ENCODE measurements around the gene PRSS8.
A peak's percentile ranks its signal among the peaks of the same experiment; 100 is the strongest.
"Not testable (repeated sequence)": the region's sequence is repeated elsewhere in the genome, so short reads cannot be mapped to it uniquely, and the experiment has no call there.

PRSS8 gene

DNA sequence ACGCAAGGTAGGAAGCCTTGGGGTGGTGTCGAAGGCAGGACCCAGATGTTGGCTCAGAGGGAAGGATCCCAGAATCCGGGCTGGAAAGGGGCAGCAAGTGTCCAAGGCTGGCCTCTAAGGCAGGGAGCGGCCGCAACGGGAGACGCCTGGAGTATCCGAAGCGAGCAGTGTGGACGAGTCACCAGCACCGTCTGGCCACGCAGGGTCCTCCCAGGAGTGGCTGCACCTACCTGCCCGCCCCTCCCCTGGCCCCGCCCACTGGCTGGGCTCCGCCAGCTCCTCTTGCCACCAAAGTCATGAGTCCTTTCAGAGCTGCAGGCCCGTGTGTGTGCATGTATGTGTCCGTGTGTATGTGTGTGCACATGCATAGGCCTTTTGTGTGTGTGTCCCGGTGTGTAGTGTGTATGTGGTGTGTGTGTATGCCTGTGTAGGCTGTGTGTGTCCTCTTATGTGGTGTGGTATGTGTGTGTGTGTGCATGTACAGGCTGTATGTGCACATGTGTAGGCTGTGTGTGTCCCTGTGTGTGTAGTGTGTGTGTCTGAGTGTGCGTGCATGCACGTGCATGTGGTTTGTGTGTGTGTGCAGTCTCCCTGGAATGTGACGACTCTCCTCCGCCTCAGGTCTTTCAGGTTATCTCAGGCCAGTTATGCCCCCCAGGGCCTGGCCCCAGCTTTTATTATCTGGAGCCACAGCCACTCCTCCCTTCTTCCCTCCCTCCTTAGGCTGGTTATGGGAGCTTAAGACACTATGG is at the start of gene PRSS8:
PRSS8 (minus strand) TSS at position 193 of the 752 bp plus-strand sequence. CDS start 229 bp downstream, outside the sequence.
- no peak for DNase-seq

DNA sequence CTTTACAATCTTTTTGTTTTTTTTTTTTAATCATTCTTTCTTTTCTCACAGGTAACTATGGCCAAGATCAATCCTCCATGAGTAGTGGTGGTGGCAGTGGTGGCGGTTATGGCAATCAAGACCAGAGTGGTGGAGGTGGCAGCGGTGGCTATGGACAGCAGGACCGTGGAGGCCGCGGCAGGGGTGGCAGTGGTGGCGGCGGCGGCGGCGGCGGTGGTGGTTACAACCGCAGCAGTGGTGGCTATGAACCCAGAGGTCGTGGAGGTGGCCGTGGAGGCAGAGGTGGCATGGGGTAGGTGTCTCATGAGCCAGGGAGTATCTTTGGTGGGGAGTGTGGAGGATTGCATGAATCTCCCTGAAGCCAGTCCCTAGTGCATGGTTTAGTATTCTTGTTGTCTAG is 49.4 kb upstream of the PRSS8 start:
- DNase-seq, result no peak

DNA sequence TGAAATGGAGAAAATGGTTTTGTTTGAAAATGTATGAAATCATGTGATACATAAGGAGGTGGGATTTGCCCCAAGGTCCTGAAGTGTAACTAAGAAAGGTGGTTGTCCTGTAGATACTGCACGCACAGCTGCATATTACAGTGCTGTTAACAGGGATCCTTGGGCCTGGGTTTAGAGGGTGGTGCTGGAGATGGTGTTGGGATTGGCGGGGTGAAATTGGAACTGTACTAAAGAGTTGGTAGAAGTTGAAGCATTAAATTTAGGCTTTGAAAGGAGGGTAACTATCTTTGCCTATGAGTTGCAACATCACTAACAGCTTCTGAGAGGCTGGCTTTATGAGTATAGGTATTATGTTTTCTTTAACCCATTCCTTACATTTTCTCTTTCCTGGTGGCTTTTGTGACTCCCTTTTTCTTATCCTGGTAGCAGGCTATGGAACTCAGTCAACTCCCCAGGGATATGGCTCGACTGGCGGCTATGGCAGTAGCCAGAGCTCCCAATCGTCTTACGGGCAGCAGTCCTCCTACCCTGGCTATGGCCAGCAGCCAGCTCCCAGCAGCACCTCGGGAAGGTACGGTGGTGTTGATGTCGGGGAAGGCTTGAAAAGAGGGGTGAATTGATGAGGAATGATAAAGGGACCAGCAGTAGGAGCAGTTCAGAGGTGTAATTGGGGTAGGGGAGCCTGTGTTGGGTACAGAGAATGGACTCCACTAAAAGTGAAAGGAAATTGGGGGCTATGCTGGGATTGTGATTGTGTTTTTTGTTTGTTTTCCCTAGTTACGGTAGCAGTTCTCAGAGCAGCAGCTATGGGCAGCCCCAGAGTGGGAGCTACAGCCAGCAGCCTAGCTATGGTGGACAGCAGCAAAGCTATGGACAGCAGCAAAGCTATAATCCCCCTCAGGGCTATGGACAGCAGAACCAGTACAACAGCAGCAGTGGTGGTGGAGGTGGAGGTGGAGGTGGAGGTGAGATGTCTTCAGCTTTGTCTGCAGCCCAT is 48.2 kb upstream of the PRSS8 start:
- no peak for DNase-seq

DNA sequence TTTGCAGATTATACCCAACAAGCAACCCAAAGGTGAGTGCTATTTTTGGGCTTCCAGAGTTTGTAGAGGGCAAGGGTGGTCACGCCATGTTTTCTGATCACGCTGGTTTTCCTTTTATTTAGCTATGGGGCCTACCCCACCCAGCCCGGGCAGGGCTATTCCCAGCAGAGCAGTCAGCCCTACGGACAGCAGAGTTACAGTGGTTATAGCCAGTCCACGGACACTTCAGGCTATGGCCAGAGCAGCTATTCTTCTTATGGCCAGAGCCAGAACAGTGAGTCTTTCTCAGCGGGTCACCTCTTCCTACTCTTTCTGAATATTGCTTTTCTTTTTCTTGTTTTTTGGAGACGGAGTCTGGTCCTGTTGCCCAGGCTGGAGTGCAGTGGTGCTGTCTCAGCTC is 46.9 kb upstream of the PRSS8 start:
- no peak for DNase-seq

DNA sequence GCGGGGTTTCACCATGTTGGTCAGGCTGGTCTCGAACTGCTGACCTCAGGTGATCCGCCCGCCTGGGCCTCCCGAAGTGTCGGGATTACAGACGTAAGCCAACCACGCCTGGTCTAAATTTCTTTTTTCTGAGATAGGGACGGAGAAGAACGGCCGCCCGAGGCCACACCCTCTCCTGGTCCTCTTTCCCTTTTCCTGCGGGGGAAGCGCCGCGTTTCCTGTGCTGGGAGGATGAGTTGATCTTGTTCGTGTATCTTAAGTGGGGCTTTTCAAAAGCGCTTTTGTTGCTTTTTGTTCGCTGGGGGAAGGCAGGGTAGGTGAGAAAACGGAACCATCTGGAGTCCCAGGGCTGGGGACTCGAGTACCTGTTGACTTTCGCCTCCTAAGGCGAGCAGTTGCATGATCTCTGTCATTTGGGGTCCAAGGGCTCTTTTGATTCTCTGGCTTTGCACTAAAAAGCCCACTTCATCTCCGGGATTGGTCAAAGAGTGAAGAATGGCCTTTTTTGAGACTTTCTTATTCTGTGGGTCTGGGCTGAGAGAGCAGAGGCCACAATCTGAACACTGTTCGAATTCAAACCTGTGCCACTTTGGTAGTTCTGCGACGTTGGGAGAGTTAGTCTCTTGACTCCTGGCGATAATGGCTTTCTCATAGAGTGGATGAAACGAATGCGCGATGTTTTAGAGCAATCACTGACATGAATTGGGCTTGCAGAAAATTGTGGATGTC is 45.7 kb upstream of the PRSS8 start:
- DNase-seq, result peak; percentile 82 to 88 (median 88)

DNA sequence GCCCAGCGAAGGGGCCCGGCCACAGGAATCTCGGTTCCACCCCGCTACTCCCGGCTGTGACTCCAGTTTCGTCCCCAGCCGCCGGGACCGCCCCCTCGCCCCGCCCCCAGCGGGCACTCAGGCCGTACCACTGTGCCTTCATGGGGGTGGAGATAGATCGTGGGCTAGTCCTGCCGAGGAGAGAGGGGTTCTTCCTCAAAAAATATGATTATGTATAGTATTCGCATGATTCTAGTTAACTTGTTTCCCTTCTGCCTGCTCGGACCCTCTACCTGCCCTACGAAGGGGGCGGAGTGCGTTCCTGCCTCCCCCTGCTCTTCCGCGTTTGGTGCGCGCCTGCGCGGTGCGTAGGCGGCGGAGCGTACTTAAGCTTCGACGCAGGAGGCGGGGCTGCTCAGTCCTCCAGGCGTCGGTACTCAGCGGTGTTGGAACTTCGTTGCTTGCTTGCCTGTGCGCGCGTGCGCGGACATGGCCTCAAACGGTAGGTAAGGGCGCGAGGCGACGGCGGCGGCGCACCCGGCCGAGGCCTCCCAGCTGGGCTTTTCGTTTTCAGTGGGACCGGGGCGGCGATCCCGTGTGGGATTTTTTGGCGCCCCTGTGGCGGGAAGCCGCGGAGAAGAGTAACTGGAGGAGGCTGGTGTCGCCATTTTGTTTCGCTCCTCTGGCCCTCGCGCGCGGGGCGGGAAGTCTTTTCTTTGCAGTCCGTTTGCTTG is 44.4 kb upstream of the PRSS8 start, which contains the start of gene FUS:
FUS (plus strand) TSS at position 393 of the 713 bp plus-strand sequence; CDS start at position 469, 76 bp downstream.
- DNase-seq, result peak; percentile 92 to 95 (median 93)

DNA sequence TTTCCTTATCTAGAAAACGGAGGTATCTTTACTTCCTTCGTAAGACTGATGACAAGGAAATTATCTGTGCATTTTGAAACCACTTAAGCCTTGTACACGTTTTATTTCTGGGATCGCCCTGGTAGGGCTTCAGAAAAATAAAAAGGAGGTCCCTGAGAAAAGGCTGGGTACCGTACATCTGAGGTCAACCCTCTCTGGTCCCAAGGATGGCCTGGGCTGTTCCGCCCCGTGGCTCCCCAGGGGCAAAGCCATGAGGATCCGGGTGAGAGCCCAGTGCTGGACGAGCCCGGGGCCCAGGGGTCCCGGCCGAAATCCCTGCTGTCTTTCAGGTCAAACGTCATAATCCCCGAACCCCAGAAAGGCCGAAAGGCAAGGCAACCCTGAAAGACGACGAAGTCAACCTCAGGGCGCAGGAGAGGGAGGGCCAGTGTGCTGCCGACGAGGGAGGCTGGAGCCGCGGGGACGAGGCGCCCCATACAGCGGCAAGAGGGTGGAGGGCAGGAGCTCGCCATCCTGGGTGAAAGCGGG is 43.8 kb upstream of the PRSS8 start:
- DNase-seq, result no peak

DNA sequence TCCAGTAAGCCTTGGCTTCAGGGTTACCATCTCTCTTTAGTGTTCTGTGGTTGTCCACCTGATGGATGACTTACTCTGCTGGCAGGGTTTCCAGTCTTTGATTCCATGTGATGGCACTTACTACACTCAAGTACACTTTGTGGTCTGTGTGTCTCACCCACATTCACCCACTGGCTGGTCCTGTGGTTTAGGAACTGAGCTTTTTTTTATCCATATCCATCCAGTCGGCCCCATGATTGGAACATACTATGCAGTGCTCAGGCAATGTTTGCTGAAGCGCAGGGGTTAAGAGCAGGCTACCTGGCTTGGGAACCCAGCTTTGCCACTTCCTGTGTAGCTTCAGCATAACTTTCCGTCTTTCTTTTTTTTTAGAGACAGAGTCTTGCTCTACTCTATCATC is 41.6 kb upstream of the PRSS8 start:
- DNase-seq, result peak; percentile 66 to 71 (median 71)

DNA sequence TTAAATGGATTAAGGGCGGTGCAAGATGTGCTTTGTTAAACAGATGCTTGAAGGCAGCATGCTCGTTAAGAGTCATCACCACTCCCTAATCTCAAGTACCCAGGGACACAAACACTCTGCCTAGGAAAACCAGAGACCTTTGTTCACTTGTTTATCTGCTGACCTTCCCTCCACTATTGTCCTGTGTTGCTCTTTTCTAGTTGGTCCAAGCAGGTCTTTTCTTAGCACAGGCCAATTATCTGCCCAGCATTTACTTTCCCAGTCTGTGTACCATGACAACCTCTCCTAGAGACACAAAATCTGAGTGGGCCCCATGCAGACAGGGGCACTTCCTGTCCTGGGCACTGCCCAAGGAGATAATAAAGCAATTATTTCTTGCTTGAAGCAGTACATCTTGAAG is 34.5 kb upstream of the PRSS8 start:
- DNase-seq, result not testable (repeated sequence)

DNA sequence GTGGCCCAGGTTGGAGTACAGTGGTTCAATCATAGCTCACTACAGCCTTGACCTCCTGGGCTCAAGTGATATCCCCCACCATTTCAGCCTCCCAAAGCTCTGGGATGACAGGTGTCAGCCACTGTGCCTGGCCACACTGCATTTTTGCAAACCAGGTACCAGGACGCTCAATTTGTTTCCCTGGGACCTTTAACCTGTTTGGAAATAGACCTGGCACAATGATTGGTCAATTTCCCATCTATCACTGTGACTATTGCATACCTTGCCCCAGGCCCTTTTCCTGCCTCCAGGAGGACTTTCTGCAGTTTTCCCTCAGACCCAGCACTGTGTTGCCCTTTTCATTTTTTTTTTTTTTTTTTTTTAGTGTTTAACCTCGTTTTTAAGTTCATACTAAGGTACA is 33.3 kb upstream of the PRSS8 start:
- DNase-seq, result no peak

DNA sequence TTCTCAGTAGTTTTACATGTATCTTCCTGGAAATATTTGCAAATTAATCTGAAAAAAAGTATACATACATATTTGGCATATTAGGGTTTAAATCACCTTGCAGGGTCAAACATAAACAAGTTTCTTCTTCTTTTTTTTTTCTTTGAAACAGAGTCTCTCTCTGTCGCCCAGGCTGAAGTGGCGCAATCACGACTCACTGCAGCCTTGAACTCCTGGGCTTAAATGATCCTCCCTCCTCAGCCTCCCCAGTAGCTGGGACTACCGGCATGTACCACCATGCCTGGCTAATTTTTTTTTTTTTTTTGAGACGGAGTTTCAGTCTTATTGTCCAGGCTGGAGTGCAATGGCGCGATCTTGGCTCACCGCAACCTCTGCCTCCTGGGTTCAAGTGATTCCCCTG is 31.8 kb upstream of the PRSS8 start:
- peak in 2 of 3 donors; percentile 30 to 39 for DNase-seq

DNA sequence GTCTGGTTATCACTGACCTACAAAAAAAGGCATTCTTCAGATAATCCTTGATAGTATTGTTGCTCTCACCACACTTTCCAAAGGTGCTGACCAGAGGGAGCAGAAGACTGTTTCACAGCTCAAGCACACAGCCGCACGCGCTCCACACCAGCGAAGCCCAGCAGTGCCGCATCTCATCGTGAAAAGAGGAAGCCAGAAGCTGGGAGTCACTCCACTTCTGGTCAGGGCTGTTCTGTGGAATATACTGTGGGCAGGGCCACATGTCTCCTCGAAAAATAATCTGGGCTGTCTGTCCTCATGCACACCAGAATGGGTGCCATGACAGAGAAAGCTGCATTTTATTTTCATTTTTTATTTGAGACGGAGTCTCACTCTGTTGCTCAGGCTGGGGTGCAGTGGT is 21.6 kb upstream of the PRSS8 start:
- peak; percentile 83 to 85 (median 83) for DNase-seq

DNA sequence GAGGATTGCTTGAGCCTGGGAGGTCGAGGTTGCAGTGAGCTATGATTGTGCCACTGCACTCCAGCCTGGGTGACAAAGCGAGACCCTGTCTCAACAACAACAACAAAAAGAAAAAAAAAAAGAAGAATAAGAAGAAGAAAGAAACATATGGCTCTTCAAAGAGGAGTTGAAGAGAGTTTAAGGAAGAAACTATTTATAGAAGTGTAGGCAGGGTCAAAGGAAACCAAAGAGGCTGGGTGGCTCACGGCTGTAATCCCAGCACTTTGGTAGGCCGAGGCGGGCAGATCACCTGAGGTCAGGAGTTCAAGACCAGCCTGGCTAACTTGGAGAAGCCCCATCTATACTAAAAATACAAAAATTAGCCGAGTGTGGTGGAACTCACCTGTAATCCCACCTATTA is 15.4 kb upstream of the PRSS8 start:
- DNase-seq, result not testable (repeated sequence)

DNA sequence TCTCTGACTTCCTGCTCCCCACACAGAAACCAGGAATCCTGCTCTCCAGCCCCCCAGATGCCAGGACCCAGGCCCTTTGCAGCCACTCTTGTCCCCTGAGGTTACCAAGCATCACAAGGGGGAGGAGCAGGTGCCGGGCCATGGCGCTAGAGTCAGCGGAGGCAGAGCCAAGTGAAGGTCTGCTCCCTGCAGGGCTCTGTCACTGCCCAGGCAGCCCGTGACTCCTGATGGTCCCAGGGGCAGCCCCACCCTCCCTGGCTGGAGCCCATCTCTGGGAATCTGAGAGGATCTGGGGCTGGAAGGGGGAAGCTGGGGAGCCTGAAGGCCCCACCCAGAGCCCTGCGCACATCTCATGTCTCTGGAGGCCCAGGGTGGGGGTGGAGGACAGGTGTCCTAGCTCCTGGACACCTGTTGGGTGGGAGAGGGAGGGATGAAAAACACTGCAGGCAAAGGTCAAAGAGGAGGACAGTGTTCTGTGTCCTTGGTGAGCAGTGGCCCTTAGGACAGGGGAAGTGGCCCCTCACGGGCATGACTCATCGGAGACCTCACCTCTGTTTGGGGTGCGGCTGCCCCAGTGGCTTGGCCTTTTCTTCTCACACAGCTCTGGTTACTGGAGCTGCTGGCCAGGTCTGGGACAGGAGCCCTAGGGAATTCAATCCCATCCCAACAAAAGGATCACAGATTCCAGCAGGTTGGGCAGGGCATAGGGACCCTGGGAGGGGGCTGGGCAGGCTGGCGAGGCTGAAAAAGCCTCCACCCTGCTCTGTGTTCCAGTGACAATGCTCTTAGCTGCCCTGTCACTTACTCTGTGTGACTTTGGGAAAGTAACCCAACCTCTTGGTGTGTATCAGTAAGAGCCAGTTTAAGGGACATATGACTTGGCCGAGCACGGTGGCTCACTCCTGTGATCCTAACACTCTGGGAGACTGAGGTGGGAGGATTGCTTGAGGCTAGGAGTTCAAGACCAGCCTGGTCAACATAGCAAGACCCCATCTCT is 14.7 kb upstream of the PRSS8 start, which contains the start of gene PRSS36:
PRSS36 (minus strand) TSS at position 173 of the 997 bp plus-strand sequence; CDS start at position 142, 31 bp downstream.
- peak in 1 of 3 donors; percentile 43 for DNase-seq

DNA sequence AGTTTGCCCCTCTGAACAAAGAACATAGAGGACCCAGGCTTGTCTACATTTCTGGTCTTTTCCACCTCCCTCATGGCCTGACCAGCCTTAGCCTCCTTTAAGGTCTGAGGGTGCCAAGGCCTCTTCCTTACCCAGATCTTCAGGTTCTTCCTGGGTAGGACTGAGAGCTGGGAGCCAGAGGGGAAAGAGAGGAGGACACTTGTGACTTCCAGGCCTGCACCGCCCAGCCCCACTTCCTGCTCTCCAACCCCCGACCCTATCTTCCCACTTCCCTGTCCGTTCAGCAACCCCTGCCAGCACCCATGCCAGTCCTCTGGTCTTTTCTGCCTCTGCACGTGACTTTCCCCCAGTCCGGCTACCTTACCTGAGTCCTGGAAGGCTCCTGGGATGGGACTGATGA is 13.8 kb upstream of the PRSS8 start:
- DNase-seq, result peak in 1 of 3 donors; percentile 25

DNA sequence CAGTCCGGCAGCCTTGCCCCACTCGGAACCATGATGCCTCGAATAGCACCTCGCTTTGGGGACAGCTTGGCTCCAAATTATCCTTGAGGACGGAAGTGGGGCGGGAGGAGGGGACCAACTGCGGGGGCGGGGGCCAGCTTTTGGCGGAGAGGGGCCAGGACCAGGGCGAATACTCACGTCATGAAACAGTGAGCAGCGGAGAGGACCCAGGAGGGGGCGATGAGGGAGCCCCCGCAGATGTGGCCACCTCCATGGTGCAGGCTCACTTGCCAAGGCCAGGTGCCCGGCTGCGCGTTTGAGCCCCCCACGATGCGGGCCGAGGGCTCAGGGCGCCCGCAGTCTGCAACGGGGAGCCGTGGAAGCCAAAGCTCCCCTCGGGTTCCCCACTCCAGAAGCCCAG is 13.4 kb upstream of the PRSS8 start:
- DNase-seq, result no peak

DNA sequence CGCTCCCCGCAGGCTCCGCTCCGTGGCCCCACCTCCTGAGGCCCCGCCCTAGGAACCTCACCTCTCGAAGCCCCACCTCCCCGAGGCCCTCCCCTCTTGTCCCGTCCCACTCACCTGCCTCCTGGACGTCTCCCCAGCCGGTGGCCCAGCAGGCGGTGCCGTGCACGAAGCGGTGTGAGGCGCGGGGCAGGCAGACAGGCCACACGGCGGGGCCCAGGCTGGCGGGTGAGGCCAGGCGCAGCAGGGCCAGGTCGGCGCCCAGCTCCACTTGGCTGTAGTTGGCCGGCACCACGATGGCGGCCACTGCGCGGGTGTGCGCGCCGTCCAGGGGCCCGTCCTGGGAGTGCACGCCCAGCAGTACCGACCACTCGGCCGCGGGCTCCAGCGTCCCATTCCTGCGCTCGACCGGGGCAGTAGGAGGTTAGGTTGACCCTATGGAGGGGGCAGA is 12.8 kb upstream of the PRSS8 start:
- DNase-seq, result no peak

DNA sequence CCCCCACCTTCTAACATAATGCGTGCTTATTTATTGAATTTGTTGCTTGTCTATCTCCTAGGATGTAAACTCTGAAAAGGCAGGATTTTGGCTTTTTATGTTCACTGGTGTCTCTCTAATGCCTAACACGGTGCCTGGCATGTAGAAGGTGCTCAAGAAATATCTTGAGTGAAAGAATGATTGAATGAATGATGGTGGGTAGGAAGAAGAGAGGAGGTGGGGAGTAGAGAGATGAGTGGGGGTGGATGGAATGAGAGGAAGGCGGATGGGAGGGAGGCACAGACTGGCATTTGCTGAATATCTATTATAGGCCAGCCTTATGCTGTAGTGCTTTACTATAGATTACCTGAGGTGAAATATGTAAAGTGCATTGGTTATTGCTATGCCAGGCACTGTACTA is 12.0 kb upstream of the PRSS8 start:
- no peak for DNase-seq

DNA sequence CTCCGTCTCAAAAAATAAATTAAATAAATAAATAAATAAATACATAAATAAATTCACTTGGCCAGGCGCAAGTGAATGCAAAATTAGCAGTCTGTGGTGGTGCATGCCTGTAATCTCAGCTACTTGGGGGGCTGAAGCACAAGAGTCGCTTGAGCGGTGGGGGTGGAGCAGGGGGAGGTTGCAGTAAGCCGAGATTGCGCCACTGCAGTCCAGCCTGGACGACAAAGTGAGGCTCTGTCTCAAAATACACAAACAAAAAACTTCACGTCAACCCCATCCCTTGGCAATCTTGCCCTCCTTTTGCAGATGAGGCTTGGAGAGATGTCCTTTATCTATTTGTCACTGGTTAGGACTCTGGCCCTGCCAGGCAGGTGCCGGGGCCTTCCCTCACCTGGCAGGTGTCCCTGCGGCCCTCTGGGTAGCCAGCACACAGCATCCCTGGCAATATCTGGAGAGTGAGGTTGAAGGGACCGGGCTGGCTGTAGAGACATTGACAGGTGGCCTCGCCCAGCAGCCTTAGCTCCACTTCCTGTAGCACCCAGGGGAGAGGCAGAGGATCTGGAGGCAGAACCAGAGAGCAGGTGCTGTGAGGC is 10.0 kb upstream of the PRSS8 start:
- no peak for DNase-seq

DNA sequence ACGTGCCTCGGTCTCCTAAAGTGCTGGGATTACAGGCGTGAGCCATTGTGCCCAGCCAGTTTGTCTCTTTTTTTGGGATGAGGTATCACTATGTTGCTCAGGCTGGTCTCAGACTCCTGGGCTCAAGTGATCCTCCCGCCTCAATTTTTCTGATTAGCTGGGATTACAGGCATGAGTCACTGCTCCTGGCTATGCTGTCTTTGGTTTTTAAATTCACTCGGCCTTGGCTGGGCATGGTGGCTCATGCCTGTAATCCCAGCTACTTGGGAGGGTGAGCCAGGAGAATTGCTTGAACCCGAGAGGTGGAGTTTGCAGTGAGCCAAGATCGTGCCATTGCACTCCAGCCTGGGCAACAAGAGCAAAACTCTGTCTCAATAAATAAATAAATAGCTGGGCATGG is 8.9 kb upstream of the PRSS8 start:
- DNase-seq, result not testable (repeated sequence)

All from suppressor macrophage treated with lipopolysaccharide for 1 hour (primary cell).